GM06990 (cell line): ENCODE measurements around the gene DACT2.

ENCODE experiments used
- DNase-seq: peaks from one replicate; pipeline ENCODE4 v3.0.0-alpha.2; 2011; ENCODE audit not compliant: insufficient read length; ENCODE audit errors: extremely low read depth
- H3K27me3 ChIP-seq: replicated peaks from 2 replicates; pipeline ENCODE4 v1.6.0; 2011; ENCODE audit warnings: low read length; ENCODE audit not compliant: control insufficient read depth, insufficient read depth
- H3K36me3 ChIP-seq: 2 replicates; pipeline ENCODE4 v1.5.1; 2011; ENCODE audit warnings: low read length; ENCODE audit not compliant: control insufficient read depth, insufficient read depth
- H3K4me3 ChIP-seq: replicated peaks from 2 replicates; pipeline ENCODE4 v1.5.1; 2011; ENCODE audit warnings: low read depth, mild to moderate bottlenecking, control low read depth, low read length
- CTCF ChIP-seq: IDR thresholded peaks from 2 replicates; pipeline ENCODE4 v1.5.1; 2011; ENCODE audit warnings: low read length, control low read depth, mild to moderate bottlenecking, inconsistent platforms; ENCODE audit not compliant: insufficient read depth, poor library complexity, severe bottlenecking

DACT2 gene

DNA sequence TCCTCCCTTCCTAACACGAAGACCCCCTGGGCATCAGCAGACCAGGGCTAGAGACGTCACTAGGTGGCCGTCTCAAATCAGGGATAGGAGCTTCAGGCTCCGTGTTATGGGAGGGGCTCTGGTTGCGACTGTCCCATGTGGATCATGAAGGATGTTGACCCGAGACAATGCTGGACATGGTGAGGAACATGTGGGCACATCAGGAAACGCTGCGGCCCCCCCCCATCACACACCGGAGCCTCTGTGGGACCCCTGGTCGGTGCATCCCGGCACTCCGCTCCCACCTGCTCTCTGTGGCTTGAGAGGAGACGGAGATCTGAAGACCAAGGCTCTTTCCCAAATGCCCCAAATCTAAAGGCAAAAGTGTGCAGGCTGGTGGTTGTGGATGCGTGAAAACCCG is 54.2 kb downstream of the DACT2 start:
- no peak for TF ChIP-seq CTCF
- Histone ChIP-seq H3K4me3 (no peak overlapping the region), H3K27me3 (no peaks in the 10 kb centered on the region), H3K36me3 (no peaks in the 10 kb centered on the region)
- DNase-seq, result no peak

GRCh38 chr6:168264593-168265335 is 54.8 kb downstream of the DACT2 start:
- DNase-seq, result no peak
- H3K4me3 ChIP-seq, result no peak overlapping the region
- no peaks in the 10 kb centered on the region for H3K36me3 ChIP-seq
- TF ChIP-seq CTCF, result no peak
- H3K27me3 ChIP-seq, result no peaks in the 10 kb centered on the region

GRCh38 chr6:168263351-168263905 is 56.1 kb downstream of the DACT2 start:
- no peak for TF ChIP-seq CTCF
- H3K36me3 ChIP-seq, result no peaks in the 10 kb centered on the region
- DNase-seq, result no peak
- no peaks in the 10 kb centered on the region for H3K27me3 ChIP-seq
- H3K4me3 ChIP-seq, result no peak overlapping the region

DNA sequence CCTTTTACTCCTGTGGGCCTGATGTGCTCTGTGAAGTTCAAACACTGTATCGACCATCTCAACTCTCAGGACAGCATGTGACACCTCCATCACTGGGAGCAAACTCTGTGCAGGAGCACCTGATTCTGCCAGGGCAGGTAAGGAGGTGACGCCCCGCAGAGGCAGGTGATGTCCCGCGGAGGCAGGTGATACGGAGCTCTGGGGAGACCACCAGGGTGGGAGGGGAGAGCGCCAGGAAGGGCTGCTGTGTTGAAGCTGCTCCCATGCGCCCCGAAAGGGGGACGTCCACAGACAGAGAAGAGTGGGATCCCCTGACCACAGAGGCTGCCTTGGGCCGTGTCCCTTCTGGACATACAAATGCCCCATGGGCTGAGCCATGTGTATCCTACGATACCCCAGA is 58.3 kb downstream of the DACT2 start:
- no peaks in the 10 kb centered on the region for H3K27me3 ChIP-seq
- no peak for DNase-seq
- no peak for TF ChIP-seq CTCF

DNA sequence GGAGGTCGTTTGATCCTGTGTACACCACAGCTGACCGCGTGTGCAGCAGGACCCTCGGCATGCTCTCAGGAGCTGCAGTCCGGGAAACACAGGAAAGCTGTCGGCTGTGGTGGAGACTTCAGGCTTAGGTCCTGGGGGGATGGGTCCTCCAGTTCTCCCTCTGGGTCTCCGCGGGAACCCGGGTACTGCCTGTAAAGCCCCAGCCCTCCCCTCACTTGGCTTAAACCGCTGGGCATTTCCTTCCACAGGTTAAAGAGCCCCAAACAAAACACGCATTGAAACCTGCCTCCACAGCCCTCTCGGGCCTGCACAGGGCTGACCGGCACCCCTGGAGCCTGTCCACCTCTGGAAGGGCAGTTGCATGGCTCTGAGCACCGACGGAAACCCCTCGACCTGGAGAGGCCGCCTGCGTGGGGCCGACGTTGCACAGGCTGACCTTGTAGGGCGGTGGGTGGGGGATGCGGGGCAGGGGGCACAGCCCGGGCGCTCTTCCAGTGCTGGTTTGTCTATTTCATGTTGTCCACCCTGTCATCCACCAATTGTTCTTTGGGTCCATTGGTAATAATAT is 59.1 kb downstream of the DACT2 start:
- Histone ChIP-seq H3K4me3 (no peak overlapping the region), H3K36me3 (no peaks in the 10 kb centered on the region), H3K27me3 (no peaks in the 10 kb centered on the region)
- no peak for TF ChIP-seq CTCF
- DNase-seq, result no peak

More for the DNA sequence above, 58.3 kb downstream of the DACT2 start:
- no peaks in the 10 kb centered on the region for H3K36me3 ChIP-seq
- H3K4me3 ChIP-seq, result no peak overlapping the region
